Measurements from ENCODE around the gene TK2.

The TK2 gene

DNA sequence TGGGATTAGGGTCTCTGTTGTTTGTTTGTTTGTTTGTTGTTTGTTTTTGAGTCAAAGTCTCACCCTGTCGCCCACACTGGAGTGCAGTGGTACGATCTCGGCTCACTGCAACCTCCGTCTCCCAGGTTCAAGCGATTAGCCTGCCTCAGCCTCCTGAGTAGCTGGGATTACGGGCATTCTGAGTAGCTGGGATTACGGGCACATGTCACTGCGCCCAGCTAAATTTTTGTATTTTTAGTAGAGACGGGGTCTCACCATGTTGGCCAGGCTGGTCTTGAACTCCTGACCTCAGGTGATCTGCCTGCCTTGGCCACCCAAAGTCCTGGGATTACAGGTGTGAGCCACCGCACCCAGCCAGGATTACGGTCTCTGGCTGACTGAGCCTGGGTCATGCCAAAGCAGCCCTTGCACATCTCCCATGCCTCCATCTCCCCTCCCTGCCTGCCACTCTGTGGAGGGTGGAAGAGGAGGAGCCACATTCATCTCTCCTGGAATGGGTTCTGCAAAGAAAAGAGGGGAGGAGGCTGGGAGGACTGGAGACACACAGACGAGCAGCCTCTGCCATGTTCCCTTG is 63.6 kb downstream of the TK2 start:
- Histone ChIP-seq H3K9ac (ENCODE audit: low read length) (no peak overlapping the region), H3K4me3 (ENCODE audit: low read depth, low read length) (no peak overlapping the region), H3K4me1 (ENCODE audit: control insufficient read depth, insufficient read depth, low read length) (0 out of 2 replicates have a peak, but pooled peaks cover 3% of the 10 kb centered on the region), H3K27me3 (ENCODE audit: control insufficient read depth, insufficient read depth, low read length) (no peaks in the 10 kb centered on the region), H3K27ac (ENCODE audit: low read depth, low read length) (no peak overlapping the region), H3K9me3 (ENCODE audit: control insufficient read depth, insufficient read depth, low read depth, low read length) (peaks cover 8% of the 10 kb centered on the region), H3K36me3 (ENCODE audit: control insufficient read depth, insufficient read depth, low read length) (no peaks in the 10 kb centered on the region)

DNA sequence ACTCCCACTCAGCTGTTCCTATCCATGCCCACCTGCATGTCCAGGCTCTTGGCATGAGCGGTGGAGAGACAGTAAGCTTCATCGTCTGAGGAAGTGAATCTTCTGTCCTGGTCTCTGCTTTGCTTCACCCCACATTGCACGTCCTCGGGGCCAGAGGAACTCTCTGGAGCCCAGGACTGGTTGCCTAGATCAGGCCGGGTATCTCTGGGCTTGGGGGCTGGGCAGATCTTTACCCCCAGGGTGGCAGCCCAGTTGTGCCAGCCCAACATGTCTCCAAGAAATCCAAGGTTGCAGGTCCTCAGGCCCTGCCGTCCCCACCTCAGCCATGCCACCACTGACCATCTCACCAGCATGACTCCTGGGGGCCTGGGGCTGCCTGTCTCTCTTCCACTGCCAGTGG is 64.5 kb downstream of the TK2 start:
- no peaks in the 10 kb centered on the region for H3K27me3 ChIP-seq (ENCODE audit: control insufficient read depth, insufficient read depth, low read length)
- H3K4me3 ChIP-seq (ENCODE audit: low read depth, low read length), result no peak overlapping the region
- H3K9me3 ChIP-seq (ENCODE audit: control insufficient read depth, insufficient read depth, low read depth, low read length), result peaks cover 8% of the 10 kb centered on the region
- no peak overlapping the region for H3K9ac ChIP-seq (ENCODE audit: low read length)
- H3K4me1 ChIP-seq (ENCODE audit: control insufficient read depth, insufficient read depth, low read length), result 0 out of 2 replicates have a peak, but pooled peaks cover 3% of the 10 kb centered on the region
- H3K36me3 ChIP-seq (ENCODE audit: control insufficient read depth, insufficient read depth, low read length), result no peaks in the 10 kb centered on the region
- no peak overlapping the region for H3K27ac ChIP-seq (ENCODE audit: low read depth, low read length)

DNA sequence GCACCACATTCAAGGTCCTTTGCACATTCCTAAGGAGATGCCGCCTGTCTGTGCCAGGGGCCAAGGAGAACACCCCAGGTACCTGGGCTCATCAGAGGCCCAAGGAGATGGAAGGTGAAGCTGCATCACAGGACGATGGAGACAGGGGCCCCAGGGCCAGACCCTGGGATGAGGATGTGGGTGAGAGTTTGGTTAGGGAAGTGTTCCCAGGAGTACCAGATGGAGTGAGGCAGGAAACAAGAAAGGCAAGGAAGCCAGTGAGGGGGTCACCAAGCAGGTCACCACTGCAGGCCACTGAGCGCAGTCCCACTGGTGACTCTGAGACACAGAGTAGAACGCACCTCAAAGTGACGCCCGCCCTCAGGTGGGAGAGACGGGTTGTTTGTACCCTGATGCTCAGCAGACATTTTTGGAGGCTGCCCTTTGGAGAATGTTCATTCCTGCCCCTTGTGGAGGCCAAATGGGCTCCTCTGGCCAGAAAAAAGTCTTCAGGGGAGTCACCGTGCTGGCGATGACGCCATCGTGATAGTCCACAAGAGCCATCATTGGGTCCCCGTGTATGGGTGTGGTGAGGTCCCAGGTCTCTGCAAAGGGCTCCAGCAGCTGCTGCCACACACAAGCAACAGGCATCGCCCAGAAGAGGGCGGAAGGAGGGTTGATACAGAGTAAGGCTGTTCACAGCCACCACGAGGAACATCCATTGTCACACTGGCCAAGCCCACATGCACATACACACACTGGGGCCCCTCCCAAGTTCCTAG is 65.3 kb downstream of the TK2 start:
- Histone ChIP-seq H3K9me3 (ENCODE audit: control insufficient read depth, insufficient read depth, low read depth, low read length) (peaks cover 6% of the 10 kb centered on the region), H3K4me1 (ENCODE audit: control insufficient read depth, insufficient read depth, low read length) (0 out of 2 replicates have a peak, but pooled peaks cover 3% of the 10 kb centered on the region), H3K36me3 (ENCODE audit: control insufficient read depth, insufficient read depth, low read length) (no peaks in the 10 kb centered on the region), H3K9ac (ENCODE audit: low read length) (no peak overlapping the region), H3K27me3 (ENCODE audit: control insufficient read depth, insufficient read depth, low read length) (no peaks in the 10 kb centered on the region), H3K4me3 (ENCODE audit: low read depth, low read length) (no peak overlapping the region), H3K27ac (ENCODE audit: low read depth, low read length) (no peak overlapping the region)

DNA sequence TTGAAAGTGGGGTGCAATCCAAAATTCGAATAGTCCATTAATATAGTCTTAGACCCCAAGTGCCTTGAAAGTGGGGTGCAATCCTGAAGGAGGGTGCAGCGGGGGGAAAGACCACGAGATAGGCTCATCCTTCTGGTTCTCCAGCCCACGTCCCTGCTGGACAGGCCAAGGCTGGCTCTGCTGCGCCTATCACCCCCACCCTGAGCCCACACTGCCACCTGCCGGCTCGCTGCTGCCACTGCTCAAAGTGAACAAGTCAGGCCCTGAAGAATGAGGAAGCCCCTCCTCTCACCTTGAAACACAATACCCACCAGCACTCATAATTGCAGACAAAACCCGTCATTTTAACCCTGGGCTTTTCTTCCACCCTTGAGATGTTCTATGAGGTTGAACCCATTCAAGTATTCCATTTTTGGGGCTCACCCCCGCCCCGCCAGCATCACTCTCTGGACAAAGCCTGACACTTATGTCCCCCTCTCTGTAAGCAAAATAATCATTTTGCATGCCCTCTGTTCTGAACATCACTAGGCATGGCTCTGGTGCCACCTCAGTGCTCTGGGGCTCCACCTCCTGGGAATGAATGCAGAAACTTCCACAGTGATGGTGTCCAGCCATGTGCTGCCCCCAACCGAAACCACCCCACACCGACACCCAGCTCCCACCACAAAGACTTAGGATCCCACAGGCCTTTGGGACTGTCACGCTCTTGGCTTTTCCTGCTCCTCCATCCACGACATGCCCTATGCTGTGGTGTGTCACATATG is 66.1 kb downstream of the TK2 start:
- no peak overlapping the region for H3K9ac ChIP-seq (ENCODE audit: low read length)

DNA sequence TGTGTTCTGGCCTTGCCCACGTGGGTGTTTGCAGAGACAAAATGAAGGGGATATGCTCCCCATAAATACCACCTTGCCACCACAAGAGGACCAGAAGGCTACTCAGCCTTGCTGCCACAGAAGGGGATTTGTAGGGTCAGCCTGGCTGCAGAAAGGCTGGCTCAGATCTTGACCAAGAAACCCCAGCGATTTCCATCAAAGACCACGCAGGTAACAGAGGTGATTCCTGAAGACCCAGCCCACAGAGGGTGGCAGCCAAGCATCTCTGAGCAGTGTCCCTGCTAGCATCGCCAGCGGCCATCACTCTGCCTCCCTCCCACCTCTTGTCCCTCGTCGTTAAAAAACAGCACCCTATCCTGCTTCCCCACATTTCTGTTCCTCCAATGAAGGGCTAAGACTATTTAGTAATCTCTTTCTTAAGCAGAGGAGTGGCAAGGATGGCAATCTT is 68.0 kb downstream of the TK2 start:
- Histone ChIP-seq H3K27me3 (ENCODE audit: control insufficient read depth, insufficient read depth, low read length) (no peaks in the 10 kb centered on the region), H3K27ac (ENCODE audit: low read depth, low read length) (no peak overlapping the region), H3K36me3 (ENCODE audit: control insufficient read depth, insufficient read depth, low read length) (no peaks in the 10 kb centered on the region), H3K4me3 (ENCODE audit: low read depth, low read length) (no peak overlapping the region), H3K9ac (ENCODE audit: low read length) (no peak overlapping the region), H3K9me3 (ENCODE audit: control insufficient read depth, insufficient read depth, low read depth, low read length) (no peaks in the 10 kb centered on the region), H3K4me1 (ENCODE audit: control insufficient read depth, insufficient read depth, low read length) (peaks cover 3% of the 10 kb centered on the region; the same call in 1 of the 2 replicates)

More for the DNA sequence above, 66.1 kb downstream of the TK2 start:
- H3K36me3 ChIP-seq (ENCODE audit: control insufficient read depth, insufficient read depth, low read length), result no peaks in the 10 kb centered on the region
- H3K27me3 ChIP-seq (ENCODE audit: control insufficient read depth, insufficient read depth, low read length), result no peaks in the 10 kb centered on the region
- H3K9me3 ChIP-seq (ENCODE audit: control insufficient read depth, insufficient read depth, low read depth, low read length), result no peaks in the 10 kb centered on the region
- no peak overlapping the region for H3K27ac ChIP-seq (ENCODE audit: low read depth, low read length)
- H3K4me3 ChIP-seq (ENCODE audit: low read depth, low read length), result no peak overlapping the region
- H3K4me1 ChIP-seq (ENCODE audit: control insufficient read depth, insufficient read depth, low read length), result 0 out of 2 replicates have a peak, but pooled peaks cover 3% of the 10 kb centered on the region

DNA sequence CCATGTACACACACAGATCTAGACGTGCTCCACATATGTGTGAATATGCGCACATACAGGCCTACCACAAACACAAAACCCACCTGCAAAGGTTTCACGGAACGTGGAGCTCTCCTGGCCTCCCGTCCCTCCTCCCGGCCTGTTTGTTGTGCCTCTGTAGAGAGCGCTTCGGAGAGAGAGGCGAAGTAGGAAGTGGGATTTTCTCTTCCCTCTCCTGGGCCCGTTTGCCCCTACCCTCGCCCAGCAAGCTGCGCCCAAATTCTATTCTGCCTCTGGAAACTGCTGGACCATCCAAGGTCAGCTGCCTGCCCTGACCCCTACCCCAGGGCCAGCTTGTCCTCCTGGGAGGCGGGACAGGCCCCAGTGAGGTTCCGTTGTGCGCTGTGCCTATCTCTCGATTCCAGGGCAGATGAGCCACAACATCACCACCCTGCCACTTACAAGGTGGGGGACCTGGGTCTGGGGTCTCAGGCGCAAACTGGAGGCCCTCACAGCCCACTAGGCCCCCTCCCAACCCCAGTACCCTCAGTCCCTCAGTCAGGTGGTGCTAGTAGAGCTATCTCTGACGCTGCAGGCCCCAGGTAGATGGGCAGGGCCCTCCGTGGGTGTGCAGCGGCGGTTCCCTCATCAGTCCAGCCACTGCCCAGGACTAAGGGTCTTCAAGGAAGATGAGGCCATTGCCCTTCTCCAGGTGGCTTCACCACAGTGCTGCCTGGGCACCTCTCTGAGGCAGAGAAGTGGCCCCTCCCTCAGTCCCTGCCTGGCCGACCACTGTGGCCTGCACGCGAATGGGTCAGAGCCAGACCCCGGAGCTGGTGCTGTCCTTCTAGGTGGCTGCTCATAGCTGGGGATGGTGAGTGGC is 68.6 kb downstream of the TK2 start:
- Histone ChIP-seq H3K9me3 (ENCODE audit: control insufficient read depth, insufficient read depth, low read depth, low read length) (no peaks in the 10 kb centered on the region), H3K4me3 (ENCODE audit: low read depth, low read length) (no peak overlapping the region), H3K9ac (ENCODE audit: low read length) (no peak overlapping the region), H3K27me3 (ENCODE audit: control insufficient read depth, insufficient read depth, low read length) (no peaks in the 10 kb centered on the region), H3K4me1 (ENCODE audit: control insufficient read depth, insufficient read depth, low read length) (peaks cover 3% of the 10 kb centered on the region; the same call in 1 of the 2 replicates), H3K36me3 (ENCODE audit: control insufficient read depth, insufficient read depth, low read length) (no peaks in the 10 kb centered on the region), H3K27ac (ENCODE audit: low read depth, low read length) (no peak overlapping the region)

DNA sequence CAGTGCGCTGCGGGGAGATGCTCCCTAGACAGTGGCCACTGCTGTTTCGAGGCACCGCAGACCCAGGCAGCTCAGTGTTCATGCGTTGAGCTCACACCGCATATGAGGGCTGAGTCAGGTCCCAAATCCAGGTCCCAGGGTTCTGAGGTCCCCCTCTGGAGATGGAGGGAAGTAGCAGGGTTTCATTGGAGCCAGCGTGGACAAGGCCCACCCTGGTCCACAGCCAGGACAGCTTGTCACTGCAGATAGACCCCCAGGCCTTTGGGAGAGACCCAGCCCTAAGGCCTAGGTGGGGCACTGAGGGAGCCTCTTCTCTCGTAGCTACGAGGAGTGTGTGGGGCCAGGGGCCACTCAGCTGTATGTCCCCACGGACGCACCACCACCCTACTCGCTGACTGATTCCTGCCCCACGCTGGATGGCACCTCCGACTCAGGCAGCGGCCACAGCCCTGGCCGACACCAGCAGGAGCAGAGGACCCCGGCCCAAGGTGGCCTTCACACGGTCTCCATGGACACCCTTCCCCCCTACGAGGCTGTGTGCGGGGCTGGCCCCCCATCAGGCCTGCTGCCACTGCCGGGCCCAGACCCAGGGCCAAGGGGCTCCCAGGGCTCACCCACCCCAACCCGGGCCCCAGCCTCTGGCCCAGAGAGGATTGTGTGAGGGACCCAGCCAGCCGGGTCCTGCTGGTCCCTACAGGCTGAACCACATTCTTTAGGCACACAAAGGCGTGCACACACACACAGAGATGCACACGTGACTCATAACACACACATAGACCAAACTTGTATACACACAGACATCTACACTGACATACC is 69.4 kb downstream of the TK2 start:
- Histone ChIP-seq H3K9ac (ENCODE audit: low read length) (no peak overlapping the region), H3K4me1 (ENCODE audit: control insufficient read depth, insufficient read depth, low read length) (peaks cover 3% of the 10 kb centered on the region; the same call in 1 of the 2 replicates), H3K27ac (ENCODE audit: low read depth, low read length) (no peak overlapping the region)

DNA sequence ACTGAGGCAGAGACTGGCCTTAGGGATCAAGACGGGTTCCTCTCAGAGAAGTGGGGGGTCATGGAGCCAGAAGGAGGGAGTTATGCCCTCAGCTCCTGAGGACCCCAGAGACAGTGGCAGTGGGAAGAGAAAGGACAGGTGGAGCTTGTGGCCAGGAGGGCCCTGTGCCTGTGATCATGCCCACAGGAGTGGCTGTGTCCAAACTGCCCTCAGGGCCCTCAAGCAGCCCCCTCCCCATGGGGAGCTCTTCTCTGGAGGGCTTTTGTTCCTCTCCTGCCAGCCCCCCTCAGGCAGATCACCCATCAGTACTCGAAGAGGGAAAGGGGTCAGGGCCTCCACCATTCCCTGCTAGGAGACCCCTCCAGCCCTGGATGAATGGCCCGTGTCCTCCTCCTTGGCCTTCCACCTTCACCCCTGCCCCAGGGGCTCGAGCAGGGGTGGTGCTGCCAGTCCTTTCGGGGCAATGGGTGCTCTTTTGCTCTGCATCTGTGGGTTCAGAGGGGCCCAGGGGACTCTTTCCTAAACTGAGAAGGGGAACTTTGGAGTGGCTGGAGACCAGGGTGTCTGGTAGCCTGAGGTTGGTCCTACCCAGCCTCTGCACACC is 70.2 kb downstream of the TK2 start:
- no peaks in the 10 kb centered on the region for H3K36me3 ChIP-seq (ENCODE audit: control insufficient read depth, insufficient read depth, low read length)
- no peak overlapping the region for H3K4me3 ChIP-seq (ENCODE audit: low read depth, low read length)
- H3K27me3 ChIP-seq (ENCODE audit: control insufficient read depth, insufficient read depth, low read length), result 0 out of 2 replicates have a peak, but pooled peaks cover 6% of the 10 kb centered on the region
- no peak overlapping the region for H3K27ac ChIP-seq (ENCODE audit: low read depth, low read length)
- no peak overlapping the region for H3K9ac ChIP-seq (ENCODE audit: low read length)
- H3K9me3 ChIP-seq (ENCODE audit: control insufficient read depth, insufficient read depth, low read depth, low read length), result no peaks in the 10 kb centered on the region
- H3K4me1 ChIP-seq (ENCODE audit: control insufficient read depth, insufficient read depth, low read length), result peaks cover 10% of the 10 kb centered on the region

More for the DNA sequence above, 69.4 kb downstream of the TK2 start:
- Histone ChIP-seq H3K9me3 (ENCODE audit: control insufficient read depth, insufficient read depth, low read depth, low read length) (no peaks in the 10 kb centered on the region), H3K36me3 (ENCODE audit: control insufficient read depth, insufficient read depth, low read length) (no peaks in the 10 kb centered on the region), H3K27me3 (ENCODE audit: control insufficient read depth, insufficient read depth, low read length) (0 out of 2 replicates have a peak, but pooled peaks cover under 1% of the 10 kb centered on the region), H3K4me3 (ENCODE audit: low read depth, low read length) (no peak overlapping the region)

DNA sequence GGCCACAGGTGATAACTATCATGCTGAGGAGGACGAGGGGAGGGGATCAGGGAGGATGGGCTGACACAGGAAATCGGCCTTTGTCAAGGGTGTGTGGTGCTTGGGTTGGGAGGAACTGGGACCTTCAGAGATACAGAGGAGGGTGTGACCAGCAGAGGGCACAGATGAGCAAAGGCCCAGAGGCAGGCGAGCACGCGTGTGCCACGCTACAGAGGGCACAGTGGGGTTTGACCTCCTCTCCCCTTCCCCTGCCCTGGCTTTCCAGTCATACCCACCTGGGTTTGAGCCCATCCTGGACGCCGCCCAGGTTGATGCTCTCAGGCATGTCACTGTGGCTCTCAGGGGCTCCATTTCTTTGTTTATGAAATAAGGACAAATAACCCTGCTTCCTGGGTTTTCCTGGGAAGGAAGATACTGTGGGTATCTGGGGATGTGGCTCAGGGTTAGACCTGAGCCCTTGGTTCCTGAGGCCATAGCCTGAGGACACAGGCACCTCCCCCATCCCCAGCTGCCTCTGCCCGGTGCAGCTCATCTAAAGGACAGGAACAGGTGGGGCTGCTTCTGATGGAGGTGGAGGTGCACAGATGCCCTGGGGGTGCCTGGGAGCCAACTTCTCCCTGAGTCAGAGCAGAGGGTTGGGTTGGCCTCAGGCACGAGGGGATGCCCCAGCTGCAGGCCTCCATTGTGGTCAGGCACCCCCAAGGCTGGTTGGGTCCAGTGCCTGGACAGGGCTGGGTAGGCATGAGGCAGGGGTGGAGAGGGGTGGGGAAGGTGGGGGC is 71.0 kb downstream of the TK2 start:
- Histone ChIP-seq H3K9ac (ENCODE audit: low read length) (no peak overlapping the region), H3K9me3 (ENCODE audit: control insufficient read depth, insufficient read depth, low read depth, low read length) (no peaks in the 10 kb centered on the region), H3K4me3 (ENCODE audit: low read depth, low read length) (no peak overlapping the region), H3K27me3 (ENCODE audit: control insufficient read depth, insufficient read depth, low read length) (0 out of 2 replicates have a peak, but pooled peaks cover 7% of the 10 kb centered on the region), H3K36me3 (ENCODE audit: control insufficient read depth, insufficient read depth, low read length) (no peaks in the 10 kb centered on the region), H3K27ac (ENCODE audit: low read depth, low read length) (no peak overlapping the region), H3K4me1 (ENCODE audit: control insufficient read depth, insufficient read depth, low read length) (peaks cover 9% of the 10 kb centered on the region)

Data from HUES6 (cell line).